SK-N-MC (cell line): ENCODE data around the gene MTHFSD.

Source experiments
- DNase-seq: peaks from one replicate; pipeline ENCODE4 v3.0.0-alpha.2; 2011; ENCODE audit warnings: low read depth, low spot score
- H3K27ac ChIP-seq: fragments of 200-600 bp; sonication (generic); 2 replicates; pipeline ENCODE4 v1.5.1; 2016; ENCODE audit warnings: mixed run types
- H3K36me3 ChIP-seq: fragments of 200-600 bp; sonication (generic); 2 replicates; pipeline ENCODE4 v1.6.1; 2017; ENCODE audit warnings: antibody characterized with exemption, low read length, mixed read lengths; ENCODE audit not compliant: insufficient read depth
- H3K4me3 ChIP-seq: fragments of 200-600 bp; sonication (generic); 2 replicates; pipeline ENCODE4 v1.5.1; 2016
- H3K9ac ChIP-seq: fragments of 200-600 bp; sonication (generic); 2 replicates; pipeline ENCODE4 v1.8.0; 2017; ENCODE audit warnings: mixed run types, mixed read lengths; ENCODE audit not compliant: insufficient read length
- H3K9me3 ChIP-seq: fragments of 200-600 bp; sonication (generic); 2 replicates; pipeline ENCODE4 v1.6.1; 2017; ENCODE audit warnings: low read depth, mild to moderate bottlenecking, antibody characterized with exemption, low read length, moderate library complexity, mixed read lengths
- EZH2 ChIP-seq: fragments of 200-600 bp; sonication (generic); IDR thresholded peaks from one replicate; pipeline ENCODE4 v1.6.1; 2017; ENCODE audit warnings: antibody characterized with exemption
- FOXP2 ChIP-seq: optimal IDR thresholded peaks from 2 replicates; pipeline ENCODE3; 2011; ENCODE audit warnings: mild to moderate bottlenecking, moderate library complexity; ENCODE audit not compliant: insufficient read depth; ENCODE audit errors: extremely low read length, control extremely low read depth
- POLR2AphosphoS5 ChIP-seq: IDR thresholded peaks from 2 replicates; pipeline ENCODE4 v1.6.1; 2012; ENCODE audit warnings: mild to moderate bottlenecking, low read depth, low read length, borderline replicate concordance

Gene MTHFSD

DNA sequence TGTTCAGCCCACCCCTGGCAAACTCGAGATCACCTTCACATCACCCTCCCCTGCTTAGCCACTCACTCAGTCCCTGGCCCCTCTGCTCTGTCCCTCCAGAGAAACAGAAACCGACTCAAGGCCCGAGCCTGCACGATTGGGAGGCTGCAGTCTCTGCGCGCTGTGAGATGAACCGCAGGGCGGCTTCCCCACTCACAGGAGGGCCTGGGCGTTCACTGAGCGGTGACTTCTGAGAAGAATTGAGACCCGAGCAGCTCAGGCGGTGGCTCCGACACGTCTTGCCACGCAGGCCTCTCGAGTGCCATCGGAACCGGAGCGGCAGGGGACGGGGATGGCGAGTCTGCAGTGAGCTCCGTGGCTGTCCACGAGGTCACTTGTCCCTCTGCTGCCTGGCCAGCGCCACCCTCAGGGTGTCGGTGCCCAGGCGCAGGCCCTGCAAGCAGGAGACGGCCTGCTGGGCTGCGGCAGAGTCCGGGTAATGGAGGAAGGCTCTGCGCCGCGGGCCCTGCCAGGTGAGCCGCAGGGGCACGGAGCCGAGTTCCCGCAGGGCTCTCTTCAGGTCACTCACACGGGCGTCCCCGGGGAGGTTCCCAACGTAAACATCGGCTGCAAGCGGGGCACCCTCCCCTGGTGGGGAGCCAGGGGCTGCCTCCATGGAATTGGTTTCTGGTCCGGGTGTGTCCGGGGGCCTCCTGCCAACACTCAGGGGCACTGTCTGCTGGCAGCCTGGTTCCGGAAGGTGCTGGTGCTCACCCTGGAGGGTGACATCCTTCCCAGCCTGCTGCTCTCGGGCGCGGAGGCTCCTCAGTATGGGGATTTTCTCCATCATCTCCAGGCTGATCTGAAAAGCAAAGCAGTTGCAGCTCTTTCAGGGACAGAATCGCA lies 23.2 kb downstream of the MTHFSD start:
- Histone ChIP-seq H3K9me3 (no peaks in the 10 kb centered on the region), H3K36me3 (no peaks in the 10 kb centered on the region), H3K27ac (no peak overlapping the region), H3K4me3 (no peak overlapping the region), H3K9ac (no peak overlapping the region)
- no peak for DNase-seq
- TF ChIP-seq FOXP2 (no peak), EZH2 (no peak), POLR2AphosphoS5 (no peak)

DNA sequence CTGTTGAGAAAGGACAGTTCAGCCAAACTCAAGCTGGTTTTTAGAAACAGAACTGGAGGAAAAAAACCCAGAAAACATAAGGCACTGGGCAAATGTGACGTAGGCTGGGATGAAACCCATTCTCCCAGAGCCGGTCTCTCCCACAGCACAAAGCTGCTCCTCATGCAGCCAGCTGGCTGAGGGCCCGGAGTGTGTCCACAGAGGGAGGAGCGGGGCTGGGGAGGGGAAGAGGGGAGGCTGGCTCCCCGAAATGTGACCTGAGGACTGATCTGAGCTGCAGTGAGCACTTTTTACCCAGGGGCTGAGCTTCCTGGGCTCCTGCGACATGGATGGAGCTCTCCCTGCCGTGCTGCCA lies 23.9 kb downstream of the MTHFSD start:
- no peak overlapping the region for H3K4me3 ChIP-seq
- H3K9me3 ChIP-seq: no peaks in the 10 kb centered on the region
- H3K36me3 ChIP-seq: no peaks in the 10 kb centered on the region
- H3K27ac ChIP-seq: no peak overlapping the region
- no peak for TF ChIP-seq FOXP2
- TF ChIP-seq EZH2: no peak
- no peak for TF ChIP-seq POLR2AphosphoS5
- H3K9ac ChIP-seq: no peak overlapping the region
- DNase-seq: no peak

DNA sequence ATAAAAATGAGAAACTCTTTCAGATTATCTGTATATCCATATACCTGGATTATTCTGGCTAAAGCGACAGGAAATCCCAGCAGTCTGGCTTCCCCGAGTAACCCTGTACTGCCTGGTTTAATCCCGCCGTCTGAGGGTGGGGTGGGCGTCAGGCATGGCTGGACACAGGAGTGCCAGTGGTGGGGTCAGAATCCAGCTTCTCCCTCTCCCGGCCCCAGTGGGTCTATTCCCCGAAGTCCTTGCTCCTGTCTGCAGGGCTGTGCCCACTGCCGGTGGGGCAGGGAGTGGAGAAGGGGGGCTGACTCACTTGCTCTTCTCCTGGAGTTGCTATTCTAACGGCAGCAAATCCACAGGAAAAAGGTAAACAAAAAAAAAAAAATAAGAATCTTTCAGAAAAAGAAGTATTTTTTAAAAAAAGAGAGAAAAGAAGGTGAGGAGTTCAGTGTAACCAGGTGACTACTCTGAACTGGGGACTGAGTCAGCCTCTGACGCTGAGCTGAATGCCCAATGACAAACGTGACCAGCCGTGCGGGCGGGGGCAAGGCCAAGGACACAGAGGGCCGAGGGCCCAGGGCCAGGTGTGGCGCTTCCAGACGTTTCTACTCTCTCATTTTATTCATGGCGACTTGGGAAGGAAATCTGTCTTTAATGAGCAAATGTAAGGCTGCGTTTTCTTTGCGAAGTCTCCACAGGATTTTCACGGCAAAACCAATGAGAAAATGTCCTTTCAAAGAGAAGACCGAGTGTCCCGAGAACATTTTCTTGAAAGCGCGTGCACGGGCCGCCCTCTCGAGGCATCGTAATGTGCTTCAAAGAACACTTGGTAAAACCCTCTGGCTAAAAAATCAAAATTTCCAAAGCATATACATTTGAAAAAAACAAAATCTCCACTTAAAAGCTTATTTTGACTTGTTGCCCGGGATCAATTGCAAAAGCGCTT lies 24.5 kb downstream of the MTHFSD start:
- H3K9ac ChIP-seq: no peak overlapping the region
- H3K9me3 ChIP-seq: no peaks in the 10 kb centered on the region
- TF ChIP-seq EZH2 (no peak), POLR2AphosphoS5 (no peak), FOXP2 (no peak)
- no peak overlapping the region for H3K27ac ChIP-seq
- DNase-seq: no peak
- H3K36me3 ChIP-seq: no peaks in the 10 kb centered on the region
- H3K4me3 ChIP-seq: no peak overlapping the region

DNA sequence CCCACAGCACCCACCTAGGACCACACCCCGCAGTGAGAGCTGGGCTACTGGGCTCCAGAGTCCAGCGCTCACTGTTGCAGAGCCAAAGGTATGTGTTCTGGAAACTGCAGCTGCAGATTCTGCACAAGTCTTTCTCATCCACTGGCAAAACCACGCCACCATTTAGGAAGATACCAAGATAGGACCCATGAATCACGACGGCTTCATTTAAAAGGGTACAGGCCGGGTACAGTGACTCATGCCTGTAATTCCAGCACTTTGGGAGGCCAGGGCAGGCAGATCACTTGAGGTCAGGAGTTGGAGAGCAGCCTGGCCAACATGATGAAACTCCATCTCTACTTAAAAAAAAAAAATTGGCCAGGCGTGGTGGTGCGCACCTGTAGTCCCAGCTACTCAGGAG lies 25.9 kb downstream of the MTHFSD start:
- Histone ChIP-seq H3K27ac (no peak overlapping the region), H3K4me3 (no peak overlapping the region), H3K9me3 (no peaks in the 10 kb centered on the region), H3K9ac (no peak overlapping the region), H3K36me3 (no peaks in the 10 kb centered on the region)
- no peak for DNase-seq
- TF ChIP-seq FOXP2: no peak
- no peak for TF ChIP-seq POLR2AphosphoS5
- TF ChIP-seq EZH2: no peak

DNA sequence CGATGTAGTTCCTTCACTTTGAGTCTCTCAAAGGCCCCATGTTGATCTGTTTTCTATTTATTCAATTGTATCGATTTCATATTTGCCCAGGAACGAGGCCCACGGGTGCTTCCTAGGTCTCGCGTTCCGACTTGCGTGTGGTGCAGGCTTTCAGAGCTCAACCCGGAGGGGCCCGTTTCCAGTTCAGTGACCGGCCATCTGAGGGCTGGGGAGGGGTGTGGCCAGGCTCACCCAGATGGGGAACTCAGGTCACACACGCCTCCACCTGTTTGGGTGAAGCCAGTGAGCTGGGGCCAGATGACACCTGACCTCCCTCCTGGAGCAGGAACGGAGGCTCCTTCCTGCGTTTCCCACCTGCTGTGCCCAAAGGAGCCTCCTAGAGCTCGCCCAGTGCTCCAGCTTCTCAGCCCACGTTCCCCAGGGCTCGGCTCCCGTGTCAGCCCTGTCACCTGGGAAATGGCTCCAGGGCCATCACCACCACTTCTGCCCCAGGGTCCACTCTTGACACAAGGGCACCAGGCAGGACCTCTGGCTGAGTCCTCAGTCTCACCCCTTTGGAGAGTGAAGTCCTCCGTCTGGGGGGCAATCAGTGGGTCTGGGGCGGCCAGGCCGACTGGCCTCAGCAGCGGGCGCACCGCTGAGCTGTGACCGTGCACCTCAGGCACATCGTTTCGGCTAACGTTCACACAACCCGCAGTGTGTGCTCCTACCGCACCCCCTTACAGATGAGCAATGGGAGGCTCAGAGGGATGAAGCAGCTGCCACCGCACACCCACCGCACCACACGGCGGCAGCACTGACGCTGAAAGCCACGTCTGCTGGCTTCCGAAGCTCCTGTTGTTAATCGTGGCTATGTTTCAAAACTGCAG lies 26.7 kb downstream of the MTHFSD start:
- TF ChIP-seq POLR2AphosphoS5 (no peak), EZH2 (no peak), FOXP2 (no peak)
- H3K9me3 ChIP-seq: no peaks in the 10 kb centered on the region
- DNase-seq: no peak
- no peak overlapping the region for H3K9ac ChIP-seq
- H3K27ac ChIP-seq: no peak overlapping the region
- no peaks in the 10 kb centered on the region for H3K36me3 ChIP-seq
- H3K4me3 ChIP-seq: no peak overlapping the region

DNA sequence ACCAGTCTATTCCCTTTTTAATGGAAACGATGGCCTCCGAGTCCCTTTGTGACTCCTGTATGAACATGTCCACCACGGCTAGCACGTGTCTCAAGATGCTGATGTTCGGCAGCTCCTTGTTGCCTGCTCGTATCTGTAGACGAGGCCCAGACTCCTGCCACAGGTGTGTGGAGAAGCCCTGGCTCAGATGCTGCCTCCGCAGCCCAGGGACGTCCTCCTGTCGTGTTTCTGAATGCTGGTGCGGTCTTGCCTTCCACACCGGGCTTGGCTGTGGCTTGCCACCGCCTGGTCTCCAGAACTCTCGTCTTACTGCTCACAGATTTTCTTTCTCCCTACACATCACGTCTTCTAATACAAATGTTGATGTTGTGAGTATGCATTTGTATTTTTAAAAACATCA lies 27.7 kb downstream of the MTHFSD start:
- no peak overlapping the region for H3K9ac ChIP-seq
- H3K36me3 ChIP-seq: no peaks in the 10 kb centered on the region
- DNase-seq: no peak
- H3K4me3 ChIP-seq: no peak overlapping the region
- TF ChIP-seq EZH2 (no peak), POLR2AphosphoS5 (no peak), FOXP2 (no peak)
- H3K9me3 ChIP-seq: no peaks in the 10 kb centered on the region
- H3K27ac ChIP-seq: no peak overlapping the region

DNA sequence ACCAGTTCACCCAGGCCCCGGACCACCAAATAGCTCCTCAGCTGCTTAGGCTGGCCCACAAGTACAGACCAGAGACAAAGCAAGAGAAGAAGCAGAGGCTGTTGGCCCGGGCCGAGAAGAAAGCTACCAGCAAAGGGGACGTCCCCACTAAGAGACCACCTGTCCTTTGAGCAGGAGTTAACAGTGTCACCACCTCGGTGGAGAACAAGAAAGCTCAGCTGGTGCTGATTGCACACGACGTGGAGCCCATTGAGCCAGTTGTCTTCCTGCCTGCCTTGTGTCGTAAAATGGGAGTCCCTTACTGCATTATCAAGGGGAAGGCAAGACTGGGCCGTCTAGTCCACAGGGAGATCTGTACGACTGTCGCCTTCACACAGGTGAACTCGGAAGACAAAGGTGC lies 29.3 kb downstream of the MTHFSD start:
- TF ChIP-seq EZH2: no peak
- DNase-seq: no peak

DNA sequence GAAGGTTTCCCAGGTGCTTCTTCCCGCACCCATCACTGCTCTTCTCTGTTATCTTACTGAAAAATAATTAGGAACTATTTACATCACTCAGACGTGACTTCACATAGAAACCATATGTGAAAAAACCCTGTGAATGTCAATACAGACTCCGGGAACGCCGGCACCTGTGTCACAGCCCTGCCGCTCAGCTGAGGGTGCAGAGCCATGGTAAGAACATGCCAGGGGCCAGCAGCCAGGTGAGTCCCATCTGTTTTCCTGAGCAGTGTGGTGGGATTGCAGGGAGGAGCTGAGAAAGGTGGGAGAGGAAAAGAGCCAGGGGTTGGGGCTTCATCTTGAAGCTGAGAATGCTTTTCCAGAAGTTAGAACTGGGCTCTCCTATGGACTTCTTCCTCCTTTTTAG lies 31.0 kb downstream of the MTHFSD start:
- Histone ChIP-seq H3K4me3 (no peak overlapping the region), H3K9ac (no peak overlapping the region), H3K36me3 (no peaks in the 10 kb centered on the region), H3K27ac (no peak overlapping the region), H3K9me3 (no peaks in the 10 kb centered on the region)
- no peak for DNase-seq
- TF ChIP-seq FOXP2 (no peak), EZH2 (no peak), POLR2AphosphoS5 (no peak)

More for the DNA sequence above, 29.3 kb downstream of the MTHFSD start:
- Histone ChIP-seq H3K9me3 (no peaks in the 10 kb centered on the region), H3K36me3 (no peaks in the 10 kb centered on the region), H3K27ac (no peak overlapping the region), H3K9ac (no peak overlapping the region), H3K4me3 (no peak overlapping the region)
